Myocyte (in vitro differentiated cells): ENCODE data around the gene SF3B3. TPM values are rescaled to one million over a fixed set of nuclear protein-coding genes. Genes with fewer than 3 reads are reported as not detected.

Experiments
- DNase-seq: peaks from one replicate; pipeline ENCODE4 v3.0.0-alpha.2; 2012; ENCODE audit warnings: low read depth
- polyA plus RNA-seq: library from polyadenylated mRNA; unstranded; fragments of >200 nt; gene quantifications from one replicate; pipeline ENCODE4 v1.2.1, GENCODE V29; 2012; ENCODE audit warnings: missing spikeins
- total RNA-seq: library from RNA; depleted of rRNA; stranded (reverse); fragments of >200 nt; gene quantifications from 2 replicates; pipeline ENCODE4 v1.2.3, GENCODE V29; 2014

SF3B3 gene
- 115 and 133 TPM in 2 replicates for total RNA-seq
- polyA plus RNA-seq, result 164 TPM

GRCh38 chr16:70523743-70524398 is at the start of gene SF3B3:
Gene SF3B3 (plus strand): TSS chr16:70523816. CDS start chr16:70526657, 2,841 bp downstream.
- DNase-seq, result no peak

- no peak for DNase-seq
Measured at GRCh38 chr16:70474320-70475053, 49.1 kb upstream of the SF3B3 start.

- no peak for DNase-seq
Measured at GRCh38 chr16:70475054-70475871, 48.4 kb upstream of the SF3B3 start.

- DNase-seq, result peak; percentile 85
Measured at GRCh38 chr16:70476272-70477020, 47.2 kb upstream of the SF3B3 start.

- no peak for DNase-seq
Measured at GRCh38 chr16:70478169-70478568, 45.4 kb upstream of the SF3B3 start.

GRCh38 chr16:70478912-70479341 is 44.7 kb upstream of the SF3B3 start:
- no peak for DNase-seq

GRCh38 chr16:70480127-70481105 is 43.2 kb upstream of the SF3B3 start:
- DNase-seq, result no peak

- DNase-seq, result no peak
Measured at GRCh38 chr16:70481929-70482536, 41.6 kb upstream of the SF3B3 start.

GRCh38 chr16:70482624-70483023 is 41.0 kb upstream of the SF3B3 start:
- DNase-seq, result no peak

GRCh38 chr16:70483426-70483825 is 40.2 kb upstream of the SF3B3 start:
- no peak for DNase-seq

GRCh38 chr16:70484867-70485266 is 38.7 kb upstream of the SF3B3 start:
- DNase-seq, result no peak

- DNase-seq, result peak; percentile 80
Measured at GRCh38 chr16:70490261-70490660, 33.4 kb upstream of the SF3B3 start.

GRCh38 chr16:70493802-70494201 is 29.8 kb upstream of the SF3B3 start:
- peak; percentile 26 for DNase-seq

GRCh38 chr16:70494202-70494770 is 29.3 kb upstream of the SF3B3 start:
- DNase-seq, result no peak

- DNase-seq, result no peak
Measured at GRCh38 chr16:70494777-70495176, 28.8 kb upstream of the SF3B3 start.

GRCh38 chr16:70495425-70496182 is 28.0 kb upstream of the SF3B3 start:
- peak; percentile 92 for DNase-seq

- DNase-seq, result no peak
Measured at GRCh38 chr16:70496513-70496912, 27.1 kb upstream of the SF3B3 start.

- DNase-seq, result no peak
Measured at GRCh38 chr16:70508752-70509151, 14.9 kb upstream of the SF3B3 start.
